Measurements from ENCODE around the gene PPIF.

The PPIF gene

GRCh38 chr10:79340646-79341244 lies 6.5 kb upstream of the PPIF start:
- TF ChIP-seq ZNF501 (tag by site-specific recombination; IDR thresholded peaks at IDR 0.05) (no peak), ZNF146 (tag by site-specific recombination; IDR thresholded peaks at IDR 0.05) (no peak), ZNF610 (tag by site-specific recombination; IDR thresholded peaks at IDR 0.05; ENCODE audit: borderline replicate concordance) (no peak)
- H3K9me3 ChIP-seq (ENCODE audit: control insufficient read depth, insufficient read depth, low read depth, low read length): no peaks in the 10 kb centered on the region
- CTCF ChIA-PET: no interaction called here
- no peaks in the 10 kb centered on the region for H3K36me3 ChIP-seq (ENCODE audit: control insufficient read depth in 2 of 2, insufficient read depth in 1 of 2, low read length in 2 of 2)
- POLR2A ChIA-PET: interaction anchor here (1.1 kb wide), 1 partner anchor 11 kb away, joined by 5 read pairs; no protein-coding TSS in a partner anchor
- H3K27ac ChIP-seq (ENCODE audit: extremely low read depth, low read depth, low read length): no peak overlapping the region
- no peaks in the 10 kb centered on the region for H3K4me1 ChIP-seq (ENCODE audit: control insufficient read depth, insufficient read depth, low read length)
- no peak overlapping the region for H3K4me3 ChIP-seq (ENCODE audit: low read depth, low read length)

GRCh38 chr10:79342295-79342761 lies 4.9 kb upstream of the PPIF start:
- no peak overlapping the region for H3K27ac ChIP-seq (ENCODE audit: extremely low read depth, low read depth, low read length)
- no peaks in the 10 kb centered on the region for H3K36me3 ChIP-seq (ENCODE audit: control insufficient read depth in 2 of 2, insufficient read depth in 1 of 2, low read length in 2 of 2)
- no peak for TF ChIP-seq ZNF23 (tag by site-specific recombination; IDR thresholded peaks at IDR 0.05; ENCODE audit: borderline replicate concordance)
- TF ChIP-seq ZNF146 (tag by site-specific recombination; IDR thresholded peaks at IDR 0.05): no peak
- TF ChIP-seq PRDM1 (tag by site-specific recombination; IDR thresholded peaks at IDR 0.05): no peak
- no peak for TF ChIP-seq SP2 (tag by site-specific recombination; IDR thresholded peaks at IDR 0.05)
- TF ChIP-seq ZNF645 (tag by site-specific recombination; IDR thresholded peaks at IDR 0.05): no peak
- no peak for TF ChIP-seq ZBTB1 (tag by site-specific recombination; IDR thresholded peaks at IDR 0.05)
- POLR2A ChIA-PET: no interaction called here
- CTCF ChIA-PET: interaction anchor here (1.1 kb wide), 1 partner anchor 266 kb away, joined by 4 read pairs; no protein-coding TSS in a partner anchor
- H3K9me3 ChIP-seq (ENCODE audit: control insufficient read depth, insufficient read depth, low read depth, low read length): no peaks in the 10 kb centered on the region
- no peak overlapping the region for H3K4me3 ChIP-seq (ENCODE audit: low read depth, low read length)
- H3K4me1 ChIP-seq (ENCODE audit: control insufficient read depth, insufficient read depth, low read length): no peaks in the 10 kb centered on the region

GRCh38 chr10:79342811-79343561 lies 4.3 kb upstream of the PPIF start:
- TF ChIP-seq KLF17 (tag by site-specific recombination; IDR thresholded peaks at IDR 0.05) (peak; percentile 73; the same call in 1 of the 2 replicates), ELK4 (IDR thresholded peaks at IDR 0.05; ENCODE audit: borderline replicate concordance, low read depth, low read length) (no peak), ZBTB6 (tag by site-specific recombination; IDR thresholded peaks at IDR 0.05) (no peak), OSR2 (tag by site-specific recombination; IDR thresholded peaks at IDR 0.05) (no peak), ZNF624 (tag by site-specific recombination; IDR thresholded peaks at IDR 0.05) (no peak), KLF1 (tag by site-specific recombination; IDR thresholded peaks at IDR 0.05) (peak; percentile 86), ZNF266 (tag by site-specific recombination; IDR thresholded peaks at IDR 0.05; ENCODE audit: low read depth) (no peak)
- no peak overlapping the region for H3K4me3 ChIP-seq (ENCODE audit: low read depth, low read length)
- CTCF ChIA-PET: no interaction called here
- no peaks in the 10 kb centered on the region for H3K9me3 ChIP-seq (ENCODE audit: control insufficient read depth, insufficient read depth, low read depth, low read length)
- POLR2A ChIA-PET: no interaction called here
- H3K27ac ChIP-seq (ENCODE audit: extremely low read depth, low read depth, low read length): no peak overlapping the region
- H3K36me3 ChIP-seq (ENCODE audit: control insufficient read depth in 2 of 2, insufficient read depth in 1 of 2, low read length in 2 of 2): no peaks in the 10 kb centered on the region
- H3K4me1 ChIP-seq (ENCODE audit: control insufficient read depth, insufficient read depth, low read length): no peaks in the 10 kb centered on the region
